GM21515 (cell line): ENCODE measurements around the gene PCBP3.

ENCODE experiments used
- ATAC-seq: cut with Tn5 transposase; IDR thresholded peaks from one replicate; pipeline ENCODE4 v1.9.1; 2021; ENCODE audit not compliant: unreplicated experiment

The PCBP3 gene

DNA sequence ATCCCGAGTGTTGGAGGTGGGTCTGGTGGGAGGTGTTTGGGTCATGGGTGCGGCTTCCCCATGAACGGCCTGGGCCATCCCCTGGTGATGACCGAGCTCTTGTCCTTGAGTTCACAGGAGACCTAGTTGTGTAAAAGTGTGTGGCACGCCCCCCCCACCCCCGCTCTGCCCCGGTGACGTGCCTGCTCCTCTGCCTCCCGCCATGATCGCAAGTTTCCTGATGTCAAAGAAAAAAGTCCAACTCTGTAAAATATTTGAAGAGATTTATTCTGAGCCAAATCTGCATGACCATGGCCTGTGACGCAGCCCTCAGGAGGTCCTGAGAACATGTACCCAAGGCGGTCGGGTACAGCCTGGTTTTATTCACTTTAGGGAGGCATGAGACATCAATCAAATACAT, 212.9 kb downstream of the PCBP3 start:
- no peak for ATAC-seq

DNA sequence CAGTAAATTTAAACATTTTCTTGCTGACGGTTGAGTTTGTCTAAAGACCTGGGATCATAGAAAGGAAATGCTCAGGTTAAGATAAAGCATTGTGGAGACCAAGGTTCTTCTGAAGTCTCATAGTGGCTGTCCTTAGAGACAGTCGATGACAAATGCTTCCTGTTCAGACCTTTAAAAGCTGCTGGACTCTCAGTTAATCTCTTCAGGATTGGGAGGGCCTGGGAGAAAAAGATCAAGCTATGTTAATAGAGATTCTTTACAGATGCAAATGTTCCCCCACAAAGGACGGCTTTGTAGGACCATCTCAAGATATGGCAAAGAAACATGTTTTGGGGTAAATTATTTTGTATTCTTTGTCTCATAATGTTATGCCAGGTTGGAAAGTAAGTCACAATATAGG, 213.4 kb downstream of the PCBP3 start:
- ATAC-seq, result no peak

DNA sequence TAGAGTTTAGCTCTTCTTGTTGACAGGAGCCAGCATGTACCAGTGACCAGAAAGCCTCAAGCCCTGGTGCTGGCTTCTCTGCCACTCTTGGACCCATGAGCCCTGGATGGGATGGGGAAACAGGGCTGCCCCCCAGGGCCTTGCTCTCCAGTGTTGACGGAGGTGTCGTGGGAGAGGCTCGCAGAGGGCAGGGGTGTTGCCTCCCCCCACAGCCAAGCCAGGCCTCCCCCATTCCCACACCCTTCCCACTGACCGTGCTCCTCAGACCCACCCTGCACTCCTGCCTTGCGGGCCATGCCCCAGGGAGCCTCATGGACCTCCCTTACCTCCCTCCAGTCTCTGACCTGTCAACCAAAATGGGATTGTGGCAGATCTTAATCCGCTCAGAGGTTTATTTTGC, 214.2 kb downstream of the PCBP3 start:
- no peak for ATAC-seq

DNA sequence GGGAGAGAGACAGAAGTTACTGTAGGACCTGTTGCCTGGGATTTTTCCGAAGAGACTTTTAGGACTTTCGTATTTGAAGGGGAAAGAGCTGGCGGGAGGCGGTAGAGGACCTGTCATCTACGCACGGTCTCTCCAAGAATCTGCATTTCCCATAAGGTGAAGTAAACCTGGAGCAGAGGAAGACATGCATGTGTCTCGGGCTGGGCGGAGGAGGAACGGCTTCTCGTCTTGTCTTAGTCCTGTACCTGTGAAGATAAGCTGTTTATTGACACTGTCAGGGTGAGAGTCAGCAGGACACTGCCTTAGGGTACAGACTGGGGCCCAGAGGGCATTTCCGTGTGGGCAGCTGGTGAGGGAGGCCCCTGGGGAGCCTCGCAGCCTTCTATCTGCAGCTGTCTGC, 214.7 kb downstream of the PCBP3 start:
- no peak for ATAC-seq

DNA sequence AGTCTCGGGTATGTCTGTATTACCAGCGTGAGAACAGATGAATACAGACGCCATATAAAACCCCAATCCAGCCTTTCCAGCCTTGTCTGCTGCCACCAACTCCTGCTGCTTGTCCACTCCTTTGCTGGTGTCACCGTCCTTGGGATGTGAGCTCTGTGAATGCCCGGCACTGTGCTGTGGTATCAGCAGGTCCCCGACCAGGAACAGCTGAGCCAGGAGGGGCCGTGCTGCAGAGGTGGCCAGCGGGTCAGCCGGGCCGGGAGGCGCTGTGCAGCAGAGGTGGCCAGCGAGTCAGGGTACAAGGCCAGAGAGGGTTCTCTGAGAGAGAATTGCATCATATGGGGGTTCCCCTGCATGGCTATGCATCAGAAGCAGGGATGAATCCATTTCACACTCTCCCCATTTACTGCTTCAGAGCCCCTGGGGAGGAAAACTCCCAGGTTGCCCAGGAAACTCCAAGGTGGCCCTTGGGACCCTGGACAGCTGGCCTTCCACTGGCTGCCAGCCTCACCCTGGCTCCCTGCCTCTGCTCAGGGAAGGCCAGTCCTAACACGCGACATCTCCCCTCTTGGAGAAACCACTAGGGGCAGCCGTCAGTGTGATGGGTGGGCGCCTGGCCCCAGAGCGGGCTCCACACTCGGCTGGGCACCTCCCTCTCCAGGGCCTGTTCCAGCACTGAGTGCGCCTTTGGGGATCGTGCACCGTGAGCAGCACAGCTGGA, 215.7 kb downstream of the PCBP3 start:
- ATAC-seq, result no peak

DNA sequence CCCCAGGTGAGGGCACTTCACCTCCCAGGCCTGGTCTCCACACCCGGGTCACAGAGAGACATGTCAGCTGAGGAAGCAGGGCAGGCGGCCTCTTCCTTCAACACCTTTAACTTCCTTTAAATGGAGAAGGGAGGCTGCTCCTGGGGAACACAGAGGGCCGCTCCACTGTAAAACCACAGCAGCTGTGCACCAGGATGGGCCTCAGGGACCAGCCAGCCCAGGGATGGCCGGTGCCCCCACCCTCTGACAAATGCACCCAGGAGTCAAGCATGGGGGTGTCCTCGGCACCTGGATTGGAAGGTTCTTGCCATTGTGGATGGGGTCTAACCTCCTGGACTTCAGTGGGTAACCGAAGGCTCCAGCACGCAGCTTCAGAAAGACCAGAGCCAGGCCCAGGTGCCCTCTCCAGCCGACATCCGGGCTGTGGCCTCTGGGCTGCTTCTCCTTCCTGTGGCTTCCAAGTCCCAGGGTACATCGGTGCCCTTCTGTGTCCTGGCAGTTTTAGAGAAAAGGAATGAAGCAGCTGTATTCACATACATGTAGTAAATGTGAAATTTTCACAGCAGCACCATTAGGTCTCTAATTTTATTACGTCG, 216.3 kb downstream of the PCBP3 start:
- no peak for ATAC-seq

DNA sequence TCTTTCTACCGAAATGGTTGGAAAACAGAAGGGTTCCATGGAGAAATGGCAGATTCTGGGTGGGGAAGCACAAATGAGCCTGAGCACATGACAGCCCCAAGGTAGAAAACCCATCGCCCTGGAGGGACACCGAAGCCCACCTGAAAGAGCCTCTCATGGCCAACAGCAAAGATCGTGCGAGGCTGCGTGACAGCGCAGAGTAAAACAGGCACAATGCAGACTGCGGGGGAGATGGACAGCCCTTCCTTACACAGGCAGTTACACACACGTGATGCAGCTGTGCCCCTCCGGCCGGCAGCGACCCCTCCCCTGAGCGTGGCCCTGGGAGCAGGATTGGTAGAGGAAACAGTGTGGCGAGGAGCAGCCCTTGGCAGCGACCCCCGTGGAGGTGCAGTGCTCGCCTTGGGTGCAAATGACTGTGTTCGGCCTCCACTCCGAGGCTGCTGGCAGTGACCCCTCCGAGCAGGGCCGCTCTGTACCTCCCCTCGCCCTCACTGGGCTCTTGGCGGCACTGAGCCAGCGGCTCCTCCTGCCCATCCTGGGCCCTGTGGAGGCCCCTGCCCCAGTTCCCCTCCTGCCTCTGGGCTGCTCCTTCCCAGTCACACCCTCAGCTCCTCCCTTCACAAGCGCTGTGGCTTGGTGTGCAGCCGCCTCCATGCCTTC, 217.1 kb downstream of the PCBP3 start:
- ATAC-seq, result no peak

DNA sequence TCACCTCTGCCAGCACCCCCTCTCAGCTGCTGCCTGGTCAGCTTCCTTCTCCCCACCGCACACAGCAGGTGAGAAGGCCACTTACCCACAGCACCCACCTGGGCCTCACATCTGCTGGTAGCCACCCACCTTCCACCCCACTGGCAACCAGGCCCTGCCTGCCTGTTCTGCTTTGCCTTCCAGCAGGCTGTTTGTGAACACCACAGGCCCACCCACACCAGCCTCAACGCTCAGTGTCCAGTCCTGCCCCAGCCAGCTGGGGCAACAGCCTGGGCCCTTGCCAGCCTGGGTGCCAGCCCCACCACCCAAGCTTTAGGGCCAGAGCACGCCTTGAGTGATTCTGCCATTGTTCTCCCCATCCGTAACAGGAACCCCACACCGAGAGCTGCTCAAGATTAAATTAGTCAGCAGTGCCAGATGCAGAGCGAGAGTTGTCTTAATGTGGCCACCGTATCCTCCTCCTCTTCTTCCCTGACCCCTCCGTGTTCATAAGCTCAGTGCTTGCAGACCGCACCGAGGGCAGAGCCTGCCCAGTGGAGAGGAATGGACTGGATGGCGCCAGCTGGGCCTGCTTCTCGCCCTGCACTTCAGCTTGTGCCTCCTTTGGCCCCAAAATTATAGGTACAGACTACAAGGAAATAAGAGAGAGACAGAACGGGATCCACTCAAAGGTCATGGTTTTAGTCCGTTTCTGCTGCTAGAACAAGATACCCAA, 217.8 kb downstream of the PCBP3 start:
- no peak for ATAC-seq

DNA sequence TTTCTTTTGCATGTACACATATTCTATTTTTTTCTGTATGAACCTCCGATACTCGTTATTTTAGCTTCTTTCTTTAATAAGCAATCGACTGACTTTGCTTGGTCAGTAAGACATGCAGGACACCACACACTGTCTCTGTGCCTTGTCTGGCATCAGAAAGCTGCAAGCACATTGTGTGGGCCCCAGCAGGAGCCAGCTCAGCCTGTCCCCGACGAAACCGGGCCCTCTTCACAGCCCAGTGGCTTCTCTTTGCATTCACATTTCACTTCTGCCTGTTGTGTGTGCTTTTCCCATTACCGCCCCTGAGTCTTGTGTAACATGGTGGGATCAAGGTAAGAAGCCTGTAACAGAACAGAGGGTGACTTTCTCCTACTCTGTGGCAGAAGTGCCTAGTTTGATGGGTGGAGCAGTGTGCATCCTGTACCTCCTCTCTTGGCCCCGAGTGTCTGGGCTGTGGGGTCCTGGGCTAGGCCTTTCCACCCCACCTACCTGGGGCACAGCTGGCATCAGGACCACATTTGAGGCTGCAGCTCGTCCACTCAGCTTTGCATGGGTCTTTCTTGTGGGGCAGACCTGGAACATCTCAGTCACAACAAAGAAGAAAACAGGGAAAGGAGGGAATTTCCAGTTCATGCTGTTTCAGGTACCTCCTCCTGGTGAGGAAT, 219.2 kb downstream of the PCBP3 start:
- ATAC-seq, result no peak

DNA sequence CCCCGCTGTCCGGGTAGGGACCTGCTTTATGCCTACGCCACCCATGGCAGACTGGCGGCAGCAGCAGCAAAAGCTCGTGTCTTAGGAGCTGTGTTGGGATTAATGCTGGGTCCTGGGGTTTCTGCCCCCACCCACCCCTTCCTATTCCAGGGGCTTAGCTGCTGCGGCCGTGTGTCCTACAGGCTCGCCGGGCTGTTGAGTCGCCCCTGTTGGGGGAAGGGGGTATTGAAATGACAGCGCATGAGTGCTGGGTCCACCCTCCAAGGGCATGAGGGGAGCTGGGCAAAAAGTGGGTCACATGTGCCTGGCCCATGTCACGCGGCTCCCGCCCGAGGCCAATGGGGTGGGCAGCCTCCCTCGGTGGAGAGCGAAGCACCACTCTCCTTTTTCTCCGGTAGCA, 219.7 kb downstream of the PCBP3 start:
- no peak for ATAC-seq

DNA sequence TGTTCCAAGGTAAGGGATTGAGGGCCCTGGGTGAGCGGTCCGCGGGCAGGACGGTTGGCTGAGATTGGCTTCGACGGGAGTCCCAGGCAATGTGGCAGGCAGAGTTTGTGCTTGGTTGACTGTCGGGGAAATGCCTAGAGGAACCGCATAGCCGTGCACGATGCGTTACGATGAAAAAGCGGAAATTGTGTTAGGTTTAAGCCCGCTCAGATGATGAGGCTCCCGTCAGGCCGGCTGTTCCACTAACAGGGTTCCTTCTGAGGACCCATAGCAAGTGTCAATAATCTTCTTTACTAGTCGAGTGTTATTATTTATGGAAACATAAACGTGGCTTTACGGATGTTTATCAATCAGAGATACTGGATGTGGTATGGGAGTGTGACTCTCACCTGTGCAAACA, 220.2 kb downstream of the PCBP3 start:
- no peak for ATAC-seq

DNA sequence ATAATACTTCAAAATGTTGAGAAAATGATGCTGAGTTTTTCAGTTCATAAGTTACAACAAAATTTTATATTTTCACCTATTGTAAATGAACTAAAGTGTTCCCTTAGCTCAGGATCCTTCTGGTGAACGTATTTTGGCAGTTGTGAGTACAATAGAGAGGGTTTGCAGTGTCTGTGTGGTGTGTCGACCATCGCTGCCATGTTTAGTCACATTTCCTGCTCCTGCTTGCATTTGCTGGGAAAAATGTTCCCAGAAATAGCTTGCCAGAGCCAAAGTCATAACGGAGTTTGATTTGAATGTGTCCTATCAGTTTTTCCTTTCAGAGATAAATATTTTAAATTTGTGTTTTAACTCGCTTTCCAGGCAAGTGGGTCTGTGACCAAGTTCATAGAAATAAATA, 220.9 kb downstream of the PCBP3 start:
- ATAC-seq, result no peak

DNA sequence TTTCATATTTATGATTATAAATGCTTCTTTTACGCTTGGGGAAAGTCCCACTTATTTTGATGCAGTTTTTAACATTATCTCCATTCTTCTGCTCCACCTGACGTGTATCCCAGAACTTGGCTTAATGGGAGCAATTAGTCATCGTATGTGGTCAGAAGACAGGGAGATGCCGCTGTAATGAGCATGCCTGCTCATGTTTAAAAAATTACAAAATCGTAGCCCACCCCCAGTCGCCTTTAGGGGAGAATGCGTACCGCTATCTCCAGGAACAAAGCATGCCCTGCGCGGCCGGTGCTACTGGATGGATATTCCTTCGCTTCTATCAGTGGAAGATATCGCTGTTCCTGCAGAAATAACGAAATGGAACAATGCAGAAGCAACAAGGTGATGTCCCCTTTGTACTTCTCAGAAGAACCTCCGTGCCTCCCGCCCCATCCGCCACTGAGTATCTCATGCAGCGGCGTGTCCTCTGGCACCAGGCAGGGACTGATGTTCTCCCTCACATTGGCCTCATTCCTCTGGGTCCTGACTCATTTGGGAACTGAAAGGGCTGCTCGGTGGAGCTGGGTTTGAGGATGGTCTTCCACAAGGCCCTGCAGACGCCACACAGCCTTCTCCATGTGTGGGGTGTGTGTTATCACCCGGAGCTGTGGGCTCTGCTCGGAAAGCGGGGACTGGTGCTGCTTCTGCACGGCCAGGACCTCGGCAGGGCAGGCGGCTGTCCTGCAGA, 221.7 kb downstream of the PCBP3 start:
- no peak for ATAC-seq

DNA sequence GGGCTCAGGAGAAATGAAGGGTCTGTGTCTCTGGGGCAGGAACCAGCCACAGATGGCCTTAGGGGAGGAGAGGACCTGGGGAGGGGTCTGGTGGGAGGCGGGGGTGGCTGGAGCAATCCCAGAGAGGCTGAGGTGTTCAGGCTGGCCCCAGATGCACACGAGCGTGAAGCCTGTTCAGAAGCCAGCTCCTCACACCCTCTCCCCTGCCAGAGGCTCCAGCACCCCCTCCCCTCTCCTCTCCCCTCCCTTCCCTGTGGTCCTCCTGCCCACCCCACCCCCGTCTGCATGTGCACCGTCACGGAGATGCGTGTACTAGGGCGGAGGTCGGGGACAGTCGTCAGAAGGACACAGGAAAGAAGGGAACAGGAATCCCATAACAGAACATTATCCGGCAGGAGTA, 223.0 kb downstream of the PCBP3 start:
- no peak for ATAC-seq

DNA sequence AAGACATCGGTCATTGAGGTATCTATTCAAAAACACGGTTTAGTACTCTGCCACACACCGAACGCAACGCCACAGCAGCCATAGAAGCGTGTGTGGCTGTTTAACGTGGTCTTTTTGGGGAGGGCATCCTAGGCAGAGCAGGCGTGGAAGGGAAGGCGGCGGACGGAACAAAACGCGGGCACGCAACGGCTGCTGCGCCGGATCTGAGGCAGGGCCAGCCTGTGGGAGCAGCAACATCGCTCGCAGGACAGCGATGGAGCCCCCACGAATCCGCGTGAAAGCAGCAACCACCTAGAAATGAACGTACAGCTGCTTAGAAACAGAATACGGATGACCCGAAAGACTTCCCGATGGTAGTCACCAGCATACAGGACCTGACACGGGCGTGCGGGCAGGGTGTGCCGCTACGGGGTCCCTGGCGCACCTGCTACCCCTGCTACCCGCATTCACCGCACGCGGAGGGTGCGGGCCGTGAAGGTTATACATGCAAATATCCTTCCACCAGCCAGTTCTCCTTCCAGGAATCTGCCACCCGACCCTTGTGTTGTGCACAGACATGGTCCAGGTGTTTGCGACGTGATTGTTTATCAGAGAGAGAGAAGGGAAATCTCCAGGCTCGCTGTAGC, 223.6 kb downstream of the PCBP3 start:
- ATAC-seq, result no peak

DNA sequence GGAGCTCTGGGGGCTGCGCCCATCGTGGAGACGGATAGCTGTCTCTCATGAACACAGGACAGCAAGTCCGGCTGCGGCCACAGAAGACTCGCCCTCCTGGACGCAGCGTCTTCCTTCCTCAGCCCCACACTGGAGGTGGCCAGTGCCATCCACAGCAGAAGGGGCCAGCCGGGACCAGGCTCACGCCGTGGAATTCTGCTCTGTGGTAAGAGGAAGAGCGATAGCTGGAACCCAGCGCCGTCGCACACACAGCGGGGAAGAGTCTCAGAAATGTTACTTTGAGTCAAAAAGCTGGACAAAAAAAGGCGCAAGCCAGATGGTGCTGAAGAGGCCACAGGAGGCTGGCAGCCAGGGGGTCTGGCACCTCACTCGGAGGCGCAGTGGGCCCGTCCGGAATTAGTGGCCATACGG, 224.2 kb downstream of the PCBP3 start:
- no peak for ATAC-seq

DNA sequence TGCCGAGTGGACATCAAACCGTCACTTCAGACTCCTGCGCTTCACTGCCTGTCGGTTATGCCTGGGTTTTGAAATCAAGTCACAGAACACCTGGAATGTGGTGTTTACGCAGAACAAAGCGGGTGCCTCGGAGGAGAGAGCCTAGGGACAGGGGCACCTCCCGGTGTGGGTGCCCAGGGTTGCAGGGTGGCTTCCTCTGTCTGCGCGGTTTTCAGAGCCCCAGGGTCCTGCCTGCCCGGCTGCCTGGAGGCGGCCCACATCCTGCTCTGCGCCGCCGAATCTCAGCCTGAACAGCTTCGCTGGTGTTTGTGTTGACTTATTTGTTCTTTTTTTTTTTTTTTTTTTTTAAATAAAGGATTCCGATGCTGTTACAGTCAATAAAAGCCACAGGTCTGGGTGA, 224.6 kb downstream of the PCBP3 start:
- ATAC-seq, result no peak

DNA sequence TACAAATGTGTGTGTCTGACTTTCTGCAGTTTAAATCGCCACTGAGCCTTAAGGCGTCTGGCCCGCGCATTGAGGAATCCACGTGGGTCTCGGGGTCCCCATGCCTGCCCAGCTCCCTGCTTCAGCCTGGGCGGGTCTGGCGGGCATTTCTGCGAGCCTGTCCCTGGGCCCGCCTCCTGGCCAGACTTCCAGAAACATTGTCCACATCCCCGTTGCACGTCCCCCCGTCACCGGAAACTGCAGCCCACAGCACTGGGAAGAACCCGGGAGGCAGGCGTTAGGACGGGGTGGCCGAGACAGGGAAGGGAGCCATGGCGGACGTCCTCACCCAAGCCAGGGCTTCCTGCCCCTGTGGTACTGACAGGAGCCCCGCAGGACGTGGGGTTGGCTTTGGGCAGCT, 225.0 kb downstream of the PCBP3 start:
- ATAC-seq, result no peak

DNA sequence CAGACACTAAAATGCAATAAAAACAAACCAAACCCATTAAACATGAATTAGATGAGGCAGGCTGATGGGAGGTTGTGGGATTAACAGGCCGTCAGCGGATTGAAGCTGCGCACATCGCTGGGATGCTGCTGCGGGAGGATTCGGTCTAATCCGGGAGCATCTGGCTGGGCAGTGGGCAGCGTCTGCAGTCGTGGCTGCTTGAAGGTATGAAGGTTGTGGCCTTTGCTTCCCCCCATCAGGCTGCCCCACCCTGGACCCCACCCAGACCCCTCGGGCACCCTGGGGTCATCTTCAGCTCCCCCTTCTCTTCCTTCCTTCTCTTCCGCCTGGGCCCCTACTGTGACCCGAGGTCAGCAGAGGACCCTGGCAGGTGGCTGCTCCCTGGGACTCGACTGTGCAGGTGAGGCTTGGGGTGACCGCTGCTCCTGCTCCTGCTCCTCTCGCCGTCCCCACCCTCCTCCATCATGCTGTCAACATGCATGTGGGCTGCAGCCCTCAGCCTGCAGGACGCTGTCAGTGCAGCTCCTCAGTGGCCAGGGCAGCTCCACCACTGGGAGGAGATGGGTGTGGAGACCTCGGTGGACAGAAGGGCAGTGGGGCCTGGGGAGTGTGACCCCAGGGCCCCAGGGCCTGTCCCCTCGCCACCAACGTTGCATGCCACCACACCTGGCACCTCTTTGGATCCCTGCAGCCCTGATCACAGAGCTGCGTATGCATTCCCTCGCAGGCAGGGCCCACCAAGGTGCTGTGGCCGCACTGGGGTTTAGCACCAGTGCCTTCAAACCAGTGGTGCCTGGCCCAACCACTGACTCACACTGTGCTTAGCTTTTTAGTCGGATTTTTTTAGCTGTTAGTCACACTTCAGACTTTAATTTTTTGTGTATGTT, 225.8 kb downstream of the PCBP3 start:
- no peak for ATAC-seq
